ENCODE results near the gene CARS1.

CARS1 gene

DNA sequence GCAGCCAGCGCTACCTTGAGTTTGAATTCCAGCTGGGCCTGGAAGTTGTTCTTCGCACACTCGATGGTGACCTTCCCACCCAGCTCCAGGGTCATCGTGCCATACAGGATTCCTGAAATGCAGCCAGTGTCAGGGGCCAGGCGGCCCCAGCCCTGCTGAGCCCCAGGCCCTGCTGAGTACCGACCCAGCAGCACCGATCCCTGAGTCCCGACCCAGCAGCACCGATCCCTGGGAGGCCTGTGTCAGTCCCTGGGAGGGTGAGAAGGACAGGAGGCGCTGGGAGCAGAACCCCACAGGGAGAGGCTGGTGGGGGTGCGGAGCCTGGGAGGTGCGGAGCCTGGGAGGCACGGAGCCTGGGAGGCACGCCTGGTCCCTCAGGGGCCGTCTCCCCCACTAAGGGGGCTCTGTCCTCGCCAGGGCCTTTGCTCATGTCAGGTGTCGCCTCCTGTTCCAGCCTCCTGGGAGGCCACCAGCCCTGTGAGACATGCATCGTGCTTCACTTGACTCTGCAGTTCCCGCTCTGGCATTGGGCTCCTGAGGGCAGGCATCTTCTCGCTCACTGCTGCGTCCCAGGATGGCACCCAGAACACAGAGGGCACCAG lies 37.1 kb upstream of the CARS1 start:
- no peaks in the 10 kb centered on the region for H3K36me3 ChIP-seq (ENCODE audit: control insufficient read depth, low read depth, low read length)
- no peaks in the 10 kb centered on the region for H3K9me3 ChIP-seq (ENCODE audit: control insufficient read depth, low read depth, low read length)
- no peak overlapping the region for H3K9ac ChIP-seq (ENCODE audit: low read length)
- H3K4me1 ChIP-seq (ENCODE audit: control insufficient read depth, low read depth, low read length), result peaks cover 5% of the 10 kb centered on the region
- H3K4me3 ChIP-seq (ENCODE audit: low read length), result no peak overlapping the region
- no peak overlapping the region for H3K27ac ChIP-seq (ENCODE audit: low read length)
- no peaks in the 10 kb centered on the region for H3K27me3 ChIP-seq (ENCODE audit: control insufficient read depth, insufficient read depth, low read length)

DNA sequence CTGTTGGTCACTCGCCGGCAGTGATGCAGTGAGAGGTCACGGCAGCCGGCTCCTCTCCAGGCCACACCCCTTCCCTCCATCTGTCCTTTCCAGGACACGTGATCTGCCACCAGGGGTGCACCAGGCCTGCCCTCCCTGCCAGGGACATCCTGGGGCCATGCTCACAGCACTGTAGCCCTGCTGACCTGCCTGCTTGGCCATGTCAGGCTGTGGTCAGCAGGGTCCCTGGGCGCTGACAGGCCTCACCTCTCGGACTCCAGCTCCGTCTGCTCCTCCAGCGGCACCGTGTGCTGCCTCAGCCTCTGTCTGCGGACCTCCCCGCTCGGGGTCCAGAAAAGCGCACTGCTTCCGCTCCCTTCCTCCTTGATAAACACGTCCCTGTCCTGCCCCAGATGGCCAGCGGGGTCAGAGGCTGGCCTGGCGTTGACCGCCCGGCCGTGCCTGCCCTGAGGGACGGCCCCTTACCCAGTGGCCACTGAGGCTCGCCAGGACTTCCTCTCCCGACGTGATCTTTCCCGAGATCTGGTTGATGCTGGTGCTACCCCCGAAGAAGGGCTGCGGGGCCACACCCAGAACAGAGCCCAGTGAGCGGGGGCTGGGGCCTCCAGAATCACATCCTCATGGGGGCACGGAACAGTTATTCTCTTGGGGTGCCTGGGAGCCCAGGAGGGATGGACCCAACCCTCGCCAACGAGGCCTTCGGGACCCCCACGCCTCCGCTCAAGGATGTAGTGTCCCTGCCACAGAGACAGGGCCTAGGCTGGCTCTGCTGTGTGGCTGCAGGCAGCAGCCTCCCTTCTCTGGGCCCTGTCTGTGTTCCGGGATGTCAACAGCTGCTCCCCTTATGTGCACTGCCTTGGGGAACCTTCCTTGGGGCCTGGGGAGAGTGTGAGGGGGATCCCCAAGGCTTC lies 36.3 kb upstream of the CARS1 start:
- no peak overlapping the region for H3K27ac ChIP-seq (ENCODE audit: low read length)
- no peaks in the 10 kb centered on the region for H3K9me3 ChIP-seq (ENCODE audit: control insufficient read depth, low read depth, low read length)
- no peak overlapping the region for H3K9ac ChIP-seq (ENCODE audit: low read length)
- peaks cover 5% of the 10 kb centered on the region for H3K4me1 ChIP-seq (ENCODE audit: control insufficient read depth, low read depth, low read length)
- H3K36me3 ChIP-seq (ENCODE audit: control insufficient read depth, low read depth, low read length), result no peaks in the 10 kb centered on the region
- no peaks in the 10 kb centered on the region for H3K27me3 ChIP-seq (ENCODE audit: control insufficient read depth, insufficient read depth, low read length)
- H3K4me3 ChIP-seq (ENCODE audit: low read length), result no peak overlapping the region

DNA sequence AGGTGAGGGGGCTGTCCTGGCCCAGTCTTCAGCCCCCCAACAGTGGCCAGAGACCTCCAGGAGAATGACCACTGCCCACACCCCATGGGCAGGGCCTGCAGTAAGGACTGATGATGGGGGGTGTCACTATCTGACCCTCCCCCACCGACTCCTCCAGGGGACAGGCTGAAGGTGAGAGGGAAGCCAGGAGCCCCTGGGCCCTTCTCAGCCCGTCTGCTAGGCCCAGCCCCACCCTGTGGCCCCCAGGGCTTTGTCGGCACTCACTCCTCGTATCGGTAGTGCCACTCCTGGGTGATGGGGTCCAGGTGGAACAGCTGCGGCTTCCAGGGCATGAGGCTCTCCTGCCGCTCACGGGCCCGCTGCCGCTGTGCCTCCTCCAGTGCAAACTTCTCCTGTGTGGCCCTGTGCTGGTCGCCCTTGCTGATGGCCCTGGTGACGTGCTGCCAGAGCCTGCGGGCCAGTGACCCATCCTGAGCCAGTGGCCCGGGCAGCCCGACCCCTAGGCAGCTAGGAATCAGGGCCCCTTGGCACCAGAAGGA lies 35.4 kb upstream of the CARS1 start:
- Histone ChIP-seq H3K4me1 (ENCODE audit: control insufficient read depth, low read depth, low read length) (peaks cover 5% of the 10 kb centered on the region), H3K36me3 (ENCODE audit: control insufficient read depth, low read depth, low read length) (no peaks in the 10 kb centered on the region), H3K27ac (ENCODE audit: low read length) (no peak overlapping the region), H3K4me3 (ENCODE audit: low read length) (no peak overlapping the region), H3K27me3 (ENCODE audit: control insufficient read depth, insufficient read depth, low read length) (no peaks in the 10 kb centered on the region), H3K9me3 (ENCODE audit: control insufficient read depth, low read depth, low read length) (no peaks in the 10 kb centered on the region), H3K9ac (ENCODE audit: low read length) (no peak overlapping the region)

DNA sequence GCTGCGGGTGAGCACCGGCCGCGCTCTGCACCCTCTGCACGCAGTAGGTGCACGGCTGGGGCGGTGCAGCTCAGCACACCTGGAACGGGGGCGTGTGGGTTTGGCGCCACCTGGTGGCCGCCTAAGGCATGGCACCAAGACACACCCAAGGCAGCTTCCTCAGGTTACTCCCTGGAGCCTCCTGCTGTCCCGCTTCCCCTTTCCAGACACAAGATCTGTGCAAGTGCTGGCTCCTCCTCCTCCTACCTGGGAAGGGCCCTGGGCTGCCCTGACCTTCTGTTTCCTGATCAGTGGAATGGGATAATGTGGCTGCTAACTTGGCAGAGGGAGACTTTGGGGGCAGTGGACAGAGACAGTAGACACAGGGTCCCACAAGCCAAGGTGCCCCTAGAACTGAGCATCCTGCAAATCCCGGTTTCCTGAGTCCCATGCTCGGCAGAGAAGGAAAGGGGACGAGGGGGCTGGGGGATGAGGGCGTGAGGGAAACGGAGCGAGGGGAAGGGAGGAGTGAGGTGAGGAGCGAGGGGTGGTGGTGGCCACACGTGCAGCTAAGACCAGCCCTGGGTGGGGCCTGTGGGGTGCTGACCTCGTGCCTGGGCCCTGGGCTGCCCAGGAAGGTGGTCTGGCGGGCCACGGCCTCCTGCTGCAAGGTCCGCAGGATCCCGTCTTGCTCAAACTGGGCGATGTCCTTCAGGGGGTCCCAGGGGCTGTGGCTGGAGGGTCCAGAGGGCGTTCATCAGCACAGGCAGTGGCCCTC lies 34.8 kb upstream of the CARS1 start:
- Histone ChIP-seq H3K27ac (ENCODE audit: low read length) (no peak overlapping the region), H3K27me3 (ENCODE audit: control insufficient read depth, insufficient read depth, low read length) (no peaks in the 10 kb centered on the region), H3K9me3 (ENCODE audit: control insufficient read depth, low read depth, low read length) (no peaks in the 10 kb centered on the region), H3K4me1 (ENCODE audit: control insufficient read depth, low read depth, low read length) (peaks cover 5% of the 10 kb centered on the region), H3K36me3 (ENCODE audit: control insufficient read depth, low read depth, low read length) (no peaks in the 10 kb centered on the region), H3K4me3 (ENCODE audit: low read length) (no peak overlapping the region), H3K9ac (ENCODE audit: low read length) (no peak overlapping the region)

DNA sequence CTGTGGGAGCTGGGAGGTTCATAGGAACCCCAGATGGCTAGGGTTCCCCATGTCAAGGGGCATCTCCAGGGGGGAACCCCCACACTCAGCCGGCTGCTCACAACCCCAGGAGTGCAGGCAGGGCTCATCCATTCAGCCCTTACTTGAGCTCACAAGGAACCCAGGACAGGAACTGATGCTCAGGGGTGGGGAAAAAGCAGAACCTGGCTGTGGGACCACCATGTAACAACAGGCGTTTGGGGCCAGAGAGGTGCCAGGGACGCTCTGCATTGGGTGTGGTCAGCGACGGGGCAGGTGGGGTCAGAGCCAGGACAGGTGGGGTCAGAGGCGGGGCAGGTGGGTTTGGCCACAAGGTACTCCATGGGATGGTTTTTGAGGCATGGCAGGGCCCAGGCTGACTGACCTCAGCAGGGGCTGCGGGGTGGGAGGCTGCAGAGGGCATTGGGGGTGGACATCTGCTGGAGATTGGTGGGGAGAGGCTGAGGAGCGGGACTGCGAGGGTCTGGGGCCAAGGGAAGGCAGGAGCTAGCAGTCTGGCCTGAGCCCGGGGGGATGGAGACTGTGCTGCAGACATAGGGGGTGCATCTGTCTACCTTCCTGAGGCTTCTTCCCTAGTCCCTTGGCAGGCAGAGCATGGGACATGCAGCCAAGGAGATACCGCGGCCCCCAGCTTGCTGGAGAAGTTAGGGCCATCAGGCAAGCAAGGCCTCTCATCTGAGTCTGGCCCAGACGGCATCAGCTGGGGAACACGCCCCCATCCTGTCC lies 34.0 kb upstream of the CARS1 start:
- no peak overlapping the region for H3K4me3 ChIP-seq (ENCODE audit: low read length)
- no peaks in the 10 kb centered on the region for H3K27me3 ChIP-seq (ENCODE audit: control insufficient read depth, insufficient read depth, low read length)
- H3K9me3 ChIP-seq (ENCODE audit: control insufficient read depth, low read depth, low read length), result no peaks in the 10 kb centered on the region
- H3K4me1 ChIP-seq (ENCODE audit: control insufficient read depth, low read depth, low read length), result peaks cover 5% of the 10 kb centered on the region
- H3K9ac ChIP-seq (ENCODE audit: low read length), result no peak overlapping the region
- H3K36me3 ChIP-seq (ENCODE audit: control insufficient read depth, low read depth, low read length), result no peaks in the 10 kb centered on the region
- no peak overlapping the region for H3K27ac ChIP-seq (ENCODE audit: low read length)

DNA sequence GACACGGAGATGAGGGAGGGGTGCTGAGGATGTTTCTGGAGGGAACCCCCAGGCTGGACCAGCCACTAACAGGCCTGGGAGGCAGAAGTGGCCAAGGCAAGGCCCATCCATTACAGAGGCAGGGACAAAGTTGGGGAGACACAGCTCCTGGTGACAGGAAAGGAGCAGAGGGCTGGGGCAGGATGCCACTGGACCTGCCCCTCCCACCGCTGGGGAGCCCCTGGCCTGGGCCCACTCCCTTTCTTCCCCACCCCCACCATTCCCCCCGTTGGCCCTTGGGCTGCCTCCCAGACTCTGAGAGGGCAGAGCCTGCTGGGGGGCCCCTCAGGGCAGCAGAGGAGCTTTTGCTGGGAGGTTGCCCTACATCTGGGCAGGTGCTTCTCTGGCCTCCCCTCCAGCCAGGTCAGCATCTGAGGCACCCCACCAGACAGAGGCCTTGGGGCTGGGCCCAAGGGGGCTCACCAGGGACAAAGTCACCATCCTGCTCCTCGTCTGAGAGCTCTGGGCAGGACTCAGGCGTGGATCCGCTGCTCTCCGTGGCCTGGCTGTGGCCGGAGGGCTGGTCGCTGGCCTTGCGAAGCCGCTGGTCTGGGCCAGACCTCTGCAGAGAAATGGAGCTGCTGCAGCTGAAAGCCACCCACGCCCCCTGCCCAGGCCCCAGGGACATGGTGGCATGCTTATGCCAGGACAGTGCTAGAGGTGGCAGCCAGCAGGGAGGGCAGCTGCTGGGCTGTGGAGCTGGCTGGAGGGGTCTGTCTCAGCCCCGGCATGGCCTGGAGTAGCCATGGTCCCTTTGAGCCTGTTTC lies 33.1 kb upstream of the CARS1 start:
- Histone ChIP-seq H3K9ac (ENCODE audit: low read length) (no peak overlapping the region), H3K4me1 (ENCODE audit: control insufficient read depth, low read depth, low read length) (peaks cover under 1% of the 10 kb centered on the region)

DNA sequence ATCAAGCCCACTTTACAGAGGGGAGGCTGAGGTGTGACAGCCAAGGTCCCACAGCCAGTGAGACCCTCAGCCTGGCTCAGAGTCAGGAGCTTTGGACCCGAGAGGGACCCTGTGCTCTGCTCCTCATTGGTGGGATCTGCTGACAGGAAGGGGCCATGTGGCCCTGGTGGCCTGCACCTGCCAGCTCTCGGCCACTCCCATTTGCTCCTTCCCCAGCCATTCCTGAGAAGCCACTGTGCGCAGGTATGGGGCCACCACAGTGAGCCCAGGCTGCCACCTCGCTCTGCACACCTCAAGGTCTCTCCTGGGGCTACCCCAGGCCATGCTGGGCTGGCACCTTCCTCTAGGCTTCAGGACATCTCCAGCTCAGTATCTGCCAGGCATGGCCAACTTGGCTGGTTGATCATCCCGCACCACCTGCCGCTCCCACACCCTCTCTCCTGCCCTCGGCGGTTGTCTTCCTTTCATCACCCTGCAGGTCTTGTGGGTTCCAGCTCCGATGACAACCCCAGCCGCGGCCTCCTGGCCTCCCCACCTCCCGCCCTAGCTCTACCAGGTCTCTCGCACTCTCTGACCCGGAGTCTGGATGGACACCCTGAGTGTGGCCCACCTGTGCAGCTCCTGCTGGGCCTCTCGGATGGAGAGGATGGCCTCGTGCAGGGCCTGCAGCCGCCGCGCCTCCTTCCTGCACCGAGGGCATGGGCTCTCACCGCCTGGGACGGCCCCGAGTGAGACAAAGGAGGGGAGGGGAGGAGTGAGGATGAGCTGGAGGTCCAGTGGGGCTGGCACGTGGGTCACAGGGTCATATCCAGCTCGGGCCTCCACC lies 32.2 kb upstream of the CARS1 start:
- H3K4me3 ChIP-seq (ENCODE audit: low read length), result no peak overlapping the region
- no peaks in the 10 kb centered on the region for H3K36me3 ChIP-seq (ENCODE audit: control insufficient read depth, low read depth, low read length)
- no peaks in the 10 kb centered on the region for H3K9me3 ChIP-seq (ENCODE audit: control insufficient read depth, low read depth, low read length)
- H3K4me1 ChIP-seq (ENCODE audit: control insufficient read depth, low read depth, low read length), result no peaks in the 10 kb centered on the region
- no peaks in the 10 kb centered on the region for H3K27me3 ChIP-seq (ENCODE audit: control insufficient read depth, insufficient read depth, low read length)
- no peak overlapping the region for H3K27ac ChIP-seq (ENCODE audit: low read length)
- H3K9ac ChIP-seq (ENCODE audit: low read length), result no peak overlapping the region

More for the DNA sequence above, 33.1 kb upstream of the CARS1 start:
- H3K4me3 ChIP-seq (ENCODE audit: low read length), result no peak overlapping the region
- H3K27me3 ChIP-seq (ENCODE audit: control insufficient read depth, insufficient read depth, low read length), result no peaks in the 10 kb centered on the region
- H3K9me3 ChIP-seq (ENCODE audit: control insufficient read depth, low read depth, low read length), result no peaks in the 10 kb centered on the region
- no peaks in the 10 kb centered on the region for H3K36me3 ChIP-seq (ENCODE audit: control insufficient read depth, low read depth, low read length)
- H3K27ac ChIP-seq (ENCODE audit: low read length), result no peak overlapping the region

DNA sequence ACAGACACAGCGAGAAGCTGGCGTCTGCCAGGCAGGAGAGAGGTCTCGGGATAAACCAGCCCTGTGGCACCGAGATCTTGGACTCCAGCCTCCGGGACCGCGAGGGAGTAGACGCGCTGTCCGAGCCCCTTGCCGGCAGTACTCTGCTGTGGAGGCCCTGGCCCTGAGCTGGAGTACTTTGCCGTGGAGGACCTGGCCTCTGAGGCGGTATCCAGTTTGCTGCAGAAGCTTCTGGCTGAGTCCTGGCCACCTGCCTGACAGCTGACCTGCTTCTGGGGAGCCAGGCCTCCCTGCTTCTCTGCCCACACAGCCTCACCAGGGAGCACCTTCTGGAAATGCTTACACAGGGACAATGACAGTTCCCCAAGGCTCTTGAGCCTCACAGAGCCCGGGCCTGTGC lies 31.6 kb upstream of the CARS1 start:
- Histone ChIP-seq H3K27ac (ENCODE audit: low read length) (no peak overlapping the region), H3K4me3 (ENCODE audit: low read length) (no peak overlapping the region), H3K9me3 (ENCODE audit: control insufficient read depth, low read depth, low read length) (no peaks in the 10 kb centered on the region), H3K9ac (ENCODE audit: low read length) (no peak overlapping the region), H3K27me3 (ENCODE audit: control insufficient read depth, insufficient read depth, low read length) (no peaks in the 10 kb centered on the region), H3K4me1 (ENCODE audit: control insufficient read depth, low read depth, low read length) (no peaks in the 10 kb centered on the region), H3K36me3 (ENCODE audit: control insufficient read depth, low read depth, low read length) (no peaks in the 10 kb centered on the region)

DNA sequence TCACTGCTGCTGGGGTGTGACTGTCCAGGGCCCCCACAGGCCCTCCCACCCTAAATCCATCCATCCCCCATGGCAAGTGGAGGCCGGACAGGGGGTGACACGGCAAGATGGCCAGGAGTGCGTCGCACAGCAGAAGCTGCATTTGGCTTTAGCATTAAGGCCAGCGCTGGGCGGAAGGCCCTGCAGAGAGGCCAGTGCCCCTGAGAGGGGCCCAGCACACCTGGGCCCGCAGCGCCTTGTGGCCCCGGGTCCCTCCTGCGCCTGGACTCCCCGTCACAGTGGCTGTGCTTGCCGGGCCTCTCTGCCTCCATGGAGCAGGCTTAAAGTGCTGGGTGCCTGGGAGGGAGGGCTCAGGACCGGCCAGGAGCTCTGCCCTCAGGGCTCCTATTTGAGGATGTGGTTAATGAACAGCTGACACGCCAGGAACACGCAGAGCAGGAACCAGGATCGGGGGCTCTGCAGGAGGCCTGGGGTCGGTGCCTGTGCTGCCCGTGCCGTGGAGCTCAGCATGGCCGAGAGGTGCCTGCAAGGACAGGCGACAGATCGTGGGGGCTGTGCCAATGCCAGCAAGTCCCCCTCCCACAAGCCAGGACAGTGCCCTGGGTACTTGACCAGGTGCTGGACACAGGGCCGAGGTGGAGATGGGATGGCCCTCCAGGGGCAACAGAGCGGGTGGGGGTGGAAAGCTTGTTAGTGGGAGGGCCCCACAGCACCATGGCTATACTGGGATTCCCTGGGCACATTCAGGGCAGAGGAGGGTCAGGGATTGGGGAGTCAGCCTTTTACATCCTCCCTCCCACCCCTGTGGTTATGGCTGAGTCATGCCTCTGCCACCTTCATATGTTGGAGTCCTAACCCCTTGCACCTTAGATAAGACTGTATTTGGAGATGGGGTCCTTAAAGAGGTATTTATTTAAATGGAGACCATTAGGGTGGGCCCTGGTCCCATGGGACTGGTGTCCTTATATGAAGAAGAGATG lies 30.9 kb upstream of the CARS1 start:
- no peaks in the 10 kb centered on the region for H3K36me3 ChIP-seq (ENCODE audit: control insufficient read depth, low read depth, low read length)
- H3K9me3 ChIP-seq (ENCODE audit: control insufficient read depth, low read depth, low read length), result no peaks in the 10 kb centered on the region
- no peaks in the 10 kb centered on the region for H3K27me3 ChIP-seq (ENCODE audit: control insufficient read depth, insufficient read depth, low read length)
- no peak overlapping the region for H3K9ac ChIP-seq (ENCODE audit: low read length)
- H3K4me1 ChIP-seq (ENCODE audit: control insufficient read depth, low read depth, low read length), result no peaks in the 10 kb centered on the region
- no peak overlapping the region for H3K27ac ChIP-seq (ENCODE audit: low read length)
- H3K4me3 ChIP-seq (ENCODE audit: low read length), result no peak overlapping the region

Measured in iPS-18a (cell line).